IgD-negative memory B cell (primary cell): Measurements from ENCODE around the gene GPR157. TPM values are rescaled to one million over a fixed set of nuclear protein-coding genes. Genes with fewer than 3 reads are reported as not detected.
"Not testable (repeated sequence)": the region's sequence is repeated elsewhere in the genome, so short reads cannot be mapped to it uniquely, and the experiment has no call there.

ENCODE experiments used
- H3K27ac Mint-ChIP-seq, 3 donors: one replicate each; pipeline ENCODE4 v1.8.0; 2020 to 2022; ENCODE audit warnings: mild to moderate bottlenecking in 3 of 3, mixed read lengths in 3 of 3, moderate library complexity in 1 of 3
- H3K27me3 Mint-ChIP-seq: one replicate; pipeline ENCODE4 v1.8.0; 2021; ENCODE audit warnings: mixed read lengths
- H3K36me3 Mint-ChIP-seq: one replicate; pipeline ENCODE4 v1.8.0; 2020; ENCODE audit warnings: mild to moderate bottlenecking, mixed read lengths
- H3K4me1 Mint-ChIP-seq, 3 donors: one replicate each; pipeline ENCODE4 v1.8.0; 2020 to 2022; ENCODE audit warnings: mixed read lengths in 3 of 3, mild to moderate bottlenecking in 1 of 3
- H3K4me3 Mint-ChIP-seq, 4 donors: one replicate each; pipeline ENCODE4 v1.8.0; 2020 to 2022; ENCODE audit warnings: mild to moderate bottlenecking in 4 of 4, mixed read lengths in 4 of 4, moderate library complexity in 3 of 4
- H3K9me3 Mint-ChIP-seq, 3 donors: one replicate each; pipeline ENCODE4 v1.8.0; 2020 to 2021; ENCODE audit warnings: mixed read lengths in 3 of 3, mild to moderate bottlenecking in 1 of 3
- polyA plus RNA-seq: library from polyadenylated mRNA; unstranded; fragments of 300-500 nt; fragmentation: Illumina TruSeq; gene quantifications from one replicate; pipeline ENCODE4 v1.2.3, GENCODE V29; 2021

GPR157 gene
- polyA plus RNA-seq, 1 donor from 2014 or later = 1.3 TPM

DNA sequence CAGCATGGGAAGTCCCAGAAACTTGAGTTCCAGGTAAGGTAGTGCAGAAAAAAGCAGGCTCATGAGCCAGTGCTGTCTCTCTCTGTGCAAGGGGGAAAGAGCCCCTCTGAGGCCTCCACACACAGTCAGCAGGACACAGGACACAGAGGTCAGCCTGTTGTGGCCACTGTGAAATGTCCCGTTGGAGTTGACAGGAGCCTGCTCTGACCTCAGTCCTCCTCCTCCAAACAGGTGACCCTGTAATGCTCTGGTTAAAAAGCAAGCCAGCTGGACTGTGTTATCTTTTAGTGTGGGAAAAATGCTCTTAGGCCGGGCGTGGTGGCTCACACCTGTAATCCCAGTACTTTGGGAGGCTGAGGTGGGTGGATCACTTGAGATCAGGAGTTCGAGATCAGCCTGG lies 24.2 kb upstream of the GPR157 start:
- H3K4me3 Mint-ChIP-seq = no peak overlapping the region
- no peak overlapping the region for H3K27ac Mint-ChIP-seq
- peaks cover 0 to 2% (median 0%) of the 10 kb centered on the region in 3 donors for H3K4me1 Mint-ChIP-seq
- H3K9me3 Mint-ChIP-seq = no peaks in the 10 kb centered on the region
- H3K36me3 Mint-ChIP-seq = peaks cover 2% of the 10 kb centered on the region
- peaks cover 2% of the 10 kb centered on the region for H3K27me3 Mint-ChIP-seq

DNA sequence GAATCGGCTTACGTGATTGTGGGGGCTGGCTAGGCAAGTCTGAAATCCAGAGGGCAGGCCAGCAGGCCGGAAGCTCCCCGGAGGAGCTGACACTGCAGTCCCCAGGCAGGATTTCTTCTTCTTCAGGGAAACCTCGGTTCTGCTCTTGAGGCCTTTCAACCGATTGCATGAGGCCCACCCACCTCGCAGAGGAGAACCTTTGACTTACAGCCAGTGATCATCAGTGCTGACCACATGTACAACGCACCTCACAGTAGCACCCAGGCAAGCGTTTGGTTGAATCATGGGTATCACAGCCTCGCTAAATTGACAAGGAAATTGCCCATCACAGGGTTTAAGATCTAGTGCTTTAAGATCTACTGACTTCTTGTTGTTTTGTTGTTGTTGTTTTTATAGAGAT lies 23.6 kb upstream of the GPR157 start:
- no peaks in the 10 kb centered on the region for H3K9me3 Mint-ChIP-seq
- H3K4me3 Mint-ChIP-seq = no peak overlapping the region
- H3K36me3 Mint-ChIP-seq = peaks cover 4% of the 10 kb centered on the region
- peaks cover 0 to 2% (median 0%) of the 10 kb centered on the region in 3 donors for H3K4me1 Mint-ChIP-seq
- H3K27me3 Mint-ChIP-seq = peaks cover 2% of the 10 kb centered on the region
- H3K27ac Mint-ChIP-seq = no peak overlapping the region

DNA sequence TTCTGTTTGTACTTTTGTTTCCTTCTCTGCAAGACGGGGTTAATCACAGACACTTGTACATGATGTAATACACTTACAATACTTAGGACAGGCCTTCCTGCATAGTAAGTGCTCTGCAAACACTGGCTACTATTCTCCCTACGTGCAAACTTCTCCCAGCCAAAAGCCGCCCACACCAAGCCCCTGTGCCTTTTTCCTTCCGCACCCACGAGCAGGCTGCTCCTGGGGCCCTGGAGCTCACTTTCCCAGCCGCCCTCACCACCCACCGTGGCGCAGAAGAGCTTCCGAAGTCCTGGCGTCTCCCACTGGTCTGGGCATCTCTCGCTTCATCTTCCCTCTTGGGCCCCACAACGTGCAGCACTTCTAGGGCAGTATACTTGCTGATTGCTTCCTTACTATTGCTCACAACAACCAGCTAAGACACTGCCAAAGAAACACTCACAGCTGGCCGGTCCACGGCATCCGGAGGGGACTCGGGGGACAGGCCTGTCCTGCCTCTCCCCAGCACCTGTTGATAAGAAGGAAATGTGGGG lies 22.5 kb upstream of the GPR157 start:
- peak overlapping the region in 1 of 3 donors; percentile 43 for H3K27ac Mint-ChIP-seq
- H3K36me3 Mint-ChIP-seq = peaks cover 3% of the 10 kb centered on the region
- no peak overlapping the region for H3K4me3 Mint-ChIP-seq
- H3K9me3 Mint-ChIP-seq = no peaks in the 10 kb centered on the region
- H3K4me1 Mint-ChIP-seq = no peaks in the 10 kb centered on the region
- no peaks in the 10 kb centered on the region for H3K27me3 Mint-ChIP-seq

DNA sequence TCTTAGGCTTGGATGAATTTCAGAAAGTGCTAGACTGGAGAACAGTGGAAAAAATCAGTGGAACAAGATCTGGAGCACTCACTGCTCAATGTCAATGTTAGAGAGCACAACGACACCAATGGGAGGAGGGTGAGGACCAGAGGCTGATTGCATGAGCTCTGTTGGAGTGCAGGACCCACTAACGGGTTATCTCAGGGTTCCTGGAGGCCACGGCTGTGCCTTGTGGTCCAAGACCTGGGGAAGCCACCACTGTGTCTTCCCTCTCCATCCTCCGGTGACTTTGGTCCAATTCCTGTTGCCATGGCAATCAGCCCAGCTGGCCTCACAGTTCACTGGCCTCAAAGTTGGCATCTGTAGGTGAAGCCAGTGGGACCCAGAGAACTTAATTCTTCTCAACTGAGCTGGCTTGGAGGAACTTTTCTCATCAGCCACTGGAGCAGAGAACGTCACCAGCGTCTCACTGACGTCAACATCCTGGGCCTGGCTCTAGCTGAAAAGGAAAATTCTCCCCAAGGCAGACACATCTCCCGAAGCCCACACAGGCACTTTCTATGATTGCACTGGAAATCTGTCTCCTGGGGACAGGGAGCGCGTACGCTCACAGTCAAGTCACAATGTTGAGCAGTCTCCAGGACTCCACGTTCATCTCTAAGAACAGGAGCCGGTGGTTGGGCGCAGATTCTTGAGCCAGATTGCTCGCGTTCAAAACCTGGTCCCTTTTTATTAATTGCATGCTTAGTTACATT lies 21.9 kb upstream of the GPR157 start:
- Mint-ChIP-seq H3K27me3 (no peaks in the 10 kb centered on the region), H3K9me3 (no peaks in the 10 kb centered on the region), H3K36me3 (peaks cover 3% of the 10 kb centered on the region), H3K27ac (peak overlapping the region in 1 of 3 donors; percentile 43), H3K4me1 (no peaks in the 10 kb centered on the region), H3K4me3 (no peak overlapping the region)

DNA sequence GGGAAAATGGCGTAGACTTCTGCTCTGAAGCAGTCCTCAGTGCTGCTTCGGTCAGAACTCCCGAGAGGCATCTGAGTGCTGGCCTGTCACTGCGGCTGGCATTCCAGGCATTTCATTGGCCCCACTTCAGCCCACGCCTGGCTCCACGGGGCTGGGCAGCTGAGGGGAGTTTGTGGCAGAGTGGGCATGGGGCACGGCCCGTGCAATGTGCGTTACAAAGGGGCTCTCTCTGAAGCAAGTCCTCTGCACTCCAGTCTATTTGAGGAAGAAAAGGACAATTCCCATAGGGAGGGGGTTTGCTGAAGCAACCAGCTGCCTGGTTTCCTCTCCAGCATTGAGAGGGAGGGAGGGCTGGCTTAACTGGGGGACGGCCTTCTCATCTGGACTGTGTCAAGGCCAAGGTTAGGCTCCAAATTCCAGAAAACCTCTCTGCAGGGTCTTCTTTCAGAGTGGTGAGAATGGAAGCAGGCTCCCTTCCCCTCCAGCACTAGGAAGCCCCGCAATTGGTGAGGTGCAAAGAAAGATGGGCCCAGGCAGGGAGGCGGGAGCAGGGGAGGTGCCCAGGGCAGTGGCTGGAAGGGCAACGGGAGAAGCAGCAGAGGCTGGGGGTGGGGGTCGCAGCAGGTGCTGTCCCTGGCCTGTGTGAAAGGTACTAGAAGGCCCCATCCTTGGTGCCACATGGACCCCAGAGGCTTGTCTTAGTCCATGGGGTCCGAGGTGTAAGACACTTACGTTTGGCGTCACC lies 21.1 kb upstream of the GPR157 start:
- H3K4me3 Mint-ChIP-seq = no peak overlapping the region
- H3K36me3 Mint-ChIP-seq = peaks cover 3% of the 10 kb centered on the region
- H3K27me3 Mint-ChIP-seq = no peaks in the 10 kb centered on the region
- H3K4me1 Mint-ChIP-seq = no peaks in the 10 kb centered on the region
- H3K27ac Mint-ChIP-seq = no peak overlapping the region
- H3K9me3 Mint-ChIP-seq = no peaks in the 10 kb centered on the region

DNA sequence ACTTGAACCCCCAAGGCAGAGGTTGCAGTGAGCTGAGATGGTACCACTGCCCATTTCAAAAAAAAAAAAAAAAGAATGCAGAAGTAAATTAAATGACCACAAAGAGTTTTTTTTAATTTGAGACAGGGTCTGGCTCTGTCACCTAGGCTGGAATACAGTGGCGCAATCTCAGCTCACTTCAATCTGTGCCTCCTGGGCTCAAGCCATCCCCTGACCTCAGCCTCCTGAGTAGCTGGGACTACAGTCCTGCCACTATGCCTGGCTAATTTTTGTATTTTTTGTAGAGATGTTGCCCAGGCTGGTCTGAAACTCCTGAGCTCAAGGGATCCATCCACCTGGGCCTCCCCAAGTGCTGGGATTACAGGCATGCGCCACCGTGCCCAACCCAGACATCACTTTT lies 20.2 kb upstream of the GPR157 start:
- Mint-ChIP-seq H3K4me1 (no peaks in the 10 kb centered on the region), H3K4me3 (no peak overlapping the region), H3K27me3 (no peaks in the 10 kb centered on the region), H3K36me3 (peaks cover 3% of the 10 kb centered on the region), H3K27ac (no peak overlapping the region), H3K9me3 (no peaks in the 10 kb centered on the region)

DNA sequence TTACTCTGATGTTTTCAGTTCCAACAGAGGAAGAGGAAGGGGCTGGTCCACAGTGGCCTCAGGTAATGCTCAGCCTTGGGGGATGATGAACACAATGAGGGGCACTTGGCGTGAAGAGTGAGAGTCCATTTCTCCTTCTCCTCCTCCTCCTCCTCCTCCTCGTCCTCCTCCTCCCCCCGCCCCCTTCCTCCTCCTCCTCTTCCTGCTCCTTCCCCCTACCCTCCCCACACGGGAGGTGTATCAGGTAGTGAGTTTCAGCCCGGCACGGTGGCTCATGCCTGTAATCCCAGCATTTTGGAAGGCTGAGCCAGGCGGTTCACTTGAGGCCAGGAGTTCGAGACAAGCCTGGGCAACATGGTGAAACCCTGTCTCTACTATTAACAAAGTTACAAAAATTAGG lies 17.3 kb upstream of the GPR157 start:
- Mint-ChIP-seq H3K4me1 (peaks cover 0 to 4% (median 4%) of the 10 kb centered on the region in 3 donors), H3K27me3 (no peaks in the 10 kb centered on the region), H3K4me3 (no peak overlapping the region), H3K9me3 (no peaks in the 10 kb centered on the region), H3K27ac (peak overlapping the region in 1 of 3 donors; percentile 82), H3K36me3 (peaks cover 2% of the 10 kb centered on the region)

- no peaks in the 10 kb centered on the region for H3K9me3 Mint-ChIP-seq
- no peaks in the 10 kb centered on the region for H3K27me3 Mint-ChIP-seq
- no peak overlapping the region for H3K27ac Mint-ChIP-seq
- H3K4me1 Mint-ChIP-seq = peaks cover 0 to 4% (median 4%) of the 10 kb centered on the region in 3 donors
- H3K36me3 Mint-ChIP-seq = peaks cover 2% of the 10 kb centered on the region
- H3K4me3 Mint-ChIP-seq = no peak overlapping the region
Observed at GRCh38 chr1:9145714-9146113, 16.8 kb upstream of the GPR157 start.

DNA sequence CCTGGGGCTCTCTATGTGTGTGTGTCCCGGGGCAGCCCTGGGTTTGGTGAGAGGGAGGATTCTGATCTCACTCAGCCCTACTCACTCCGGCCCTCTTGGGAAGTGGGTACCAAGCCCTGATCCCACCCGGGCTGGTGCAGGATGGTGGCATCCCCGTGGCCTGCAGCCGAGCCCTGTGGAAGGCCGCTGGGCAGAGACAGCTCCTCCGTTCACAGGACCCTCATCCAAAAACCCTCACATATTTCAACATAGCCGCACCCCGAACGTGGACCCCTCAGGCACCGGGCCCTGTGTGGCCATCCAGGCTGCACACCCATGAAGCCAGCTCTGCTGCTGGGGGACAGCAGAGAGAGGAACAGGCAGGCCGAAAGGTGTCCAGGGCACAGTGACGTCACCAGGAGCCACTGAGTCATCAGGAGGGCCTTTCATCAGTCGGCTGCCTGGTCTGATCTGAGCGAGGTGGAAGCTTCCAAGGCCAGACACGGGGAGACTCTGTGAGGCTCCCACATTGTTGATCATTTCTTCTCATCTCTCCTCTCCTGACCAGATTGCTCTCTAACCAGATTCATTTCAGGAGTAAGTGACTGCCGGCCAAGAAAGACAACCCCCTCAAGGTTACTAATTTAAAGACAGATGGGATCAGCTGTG lies 16.2 kb upstream of the GPR157 start:
- H3K27ac Mint-ChIP-seq = no peak overlapping the region
- no peak overlapping the region for H3K4me3 Mint-ChIP-seq
- H3K36me3 Mint-ChIP-seq = peaks cover 2% of the 10 kb centered on the region
- no peaks in the 10 kb centered on the region for H3K9me3 Mint-ChIP-seq
- no peaks in the 10 kb centered on the region for H3K27me3 Mint-ChIP-seq
- peaks cover 0 to 4% (median 4%) of the 10 kb centered on the region in 3 donors for H3K4me1 Mint-ChIP-seq

GRCh38 chr1:9144494-9144893 lies 15.6 kb upstream of the GPR157 start:
- H3K36me3 Mint-ChIP-seq, H3K27me3 Mint-ChIP-seq, H3K4me1 Mint-ChIP-seq, H3K4me3 Mint-ChIP-seq, H3K27ac Mint-ChIP-seq, H3K9me3 Mint-ChIP-seq: not testable (repeated sequence)

- Mint-ChIP-seq H3K36me3 (peaks cover 2% of the 10 kb centered on the region), H3K4me3 (peak overlapping the region in 1 of 4 donors; percentile 57), H3K4me1 (peaks cover 0 to 4% (median 4%) of the 10 kb centered on the region in 3 donors), H3K9me3 (no peaks in the 10 kb centered on the region), H3K27ac (no peak overlapping the region), H3K27me3 (no peaks in the 10 kb centered on the region)
Observed at GRCh38 chr1:9143250-9143649, 14.3 kb upstream of the GPR157 start.

DNA sequence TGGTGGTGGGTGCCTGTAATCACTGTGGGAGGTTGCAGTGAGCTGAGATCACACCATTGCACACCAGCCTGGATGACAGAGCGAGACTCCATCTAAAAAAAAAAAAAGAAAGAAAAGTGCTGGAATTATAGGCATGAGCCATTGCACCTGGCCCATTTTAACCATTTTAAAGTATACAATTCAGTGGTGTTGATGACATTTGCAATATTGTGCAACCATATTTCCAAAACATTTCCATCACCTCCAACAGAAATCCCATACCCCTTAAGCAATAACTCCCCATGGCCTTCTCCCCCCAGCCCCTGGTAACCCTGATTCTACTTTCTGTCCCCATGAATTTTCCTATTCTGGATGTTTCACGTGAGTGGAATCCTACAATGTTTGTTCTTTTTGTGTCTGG lies 11.0 kb upstream of the GPR157 start:
- Mint-ChIP-seq H3K4me3 (no peak overlapping the region), H3K36me3 (no peaks in the 10 kb centered on the region), H3K9me3 (no peaks in the 10 kb centered on the region), H3K27ac (no peak overlapping the region), H3K4me1 (peaks cover 4 to 7% (median 6%) of the 10 kb centered on the region in 3 donors), H3K27me3 (peaks cover 3% of the 10 kb centered on the region)

GRCh38 chr1:9136932-9137331 lies 8.0 kb upstream of the GPR157 start:
- no peak overlapping the region for H3K27ac Mint-ChIP-seq
- H3K4me1 Mint-ChIP-seq = peaks cover 1 to 6% (median 3%) of the 10 kb centered on the region in 3 donors
- no peaks in the 10 kb centered on the region for H3K36me3 Mint-ChIP-seq
- no peak overlapping the region for H3K4me3 Mint-ChIP-seq
- peaks cover 5% of the 10 kb centered on the region for H3K27me3 Mint-ChIP-seq
- no peaks in the 10 kb centered on the region for H3K9me3 Mint-ChIP-seq

DNA sequence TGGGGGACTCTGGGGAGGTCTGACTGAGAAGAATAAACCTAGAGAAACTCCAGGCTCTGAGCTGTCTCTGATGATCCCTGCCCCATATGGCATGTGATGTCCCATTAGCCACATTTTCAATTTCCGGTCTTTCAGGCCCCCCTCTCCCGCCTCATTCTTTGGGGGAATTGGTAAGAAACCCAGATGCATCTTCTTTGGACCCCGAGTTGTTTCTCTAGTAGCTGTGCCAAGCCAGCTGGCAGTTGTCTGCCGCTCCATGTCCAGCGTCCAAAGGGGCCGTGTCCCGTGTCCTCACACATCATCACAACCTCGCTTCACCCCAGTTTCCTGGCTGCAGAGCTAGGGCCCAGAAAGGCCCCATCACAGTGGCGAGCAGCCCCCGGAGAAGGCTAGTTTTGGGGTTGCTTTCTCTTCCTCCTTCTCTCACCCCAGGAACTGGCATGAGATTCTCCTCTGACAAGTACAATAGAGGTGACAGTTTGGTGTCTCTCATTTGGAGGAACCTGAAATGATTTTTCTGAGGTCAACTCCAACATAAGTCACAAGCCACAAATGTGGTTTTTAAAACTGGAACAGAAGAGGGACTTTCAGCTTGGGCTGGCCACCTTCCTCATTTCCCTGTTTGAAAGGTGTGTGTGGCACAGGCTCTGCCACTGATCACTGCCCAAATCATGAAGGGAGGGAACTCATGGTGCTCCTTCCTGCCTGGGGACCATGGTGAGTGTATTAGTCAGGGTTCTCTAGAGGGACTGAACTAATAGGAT lies 6.4 kb upstream of the GPR157 start:
- H3K4me1 Mint-ChIP-seq = peaks cover 8 to 13% (median 10%) of the 10 kb centered on the region in 3 donors
- H3K27me3 Mint-ChIP-seq = peaks cover 5% of the 10 kb centered on the region
- no peak overlapping the region for H3K4me3 Mint-ChIP-seq
- no peaks in the 10 kb centered on the region for H3K9me3 Mint-ChIP-seq
- peak overlapping the region in 1 of 3 donors; percentile 36 for H3K27ac Mint-ChIP-seq
- H3K36me3 Mint-ChIP-seq = no peaks in the 10 kb centered on the region
